GM10266 (cell line): Measurements from ENCODE around the gene ARHGEF10L.

Experiments used
- DNase-seq: peaks from one replicate; pipeline ENCODE4 v3.0.0; 2012; ENCODE audit errors: extremely low spot score
- TF ChIP-seq, protein P1 (sequence below): IDR thresholded peaks from 2 replicates; pipeline ENCODE4 v1.5.1; 2012; ENCODE audit warnings: mild to moderate bottlenecking, low read depth; ENCODE audit not compliant: control insufficient read depth, insufficient read depth; ENCODE audit errors: missing control alignments

The ARHGEF10L gene

DNA sequence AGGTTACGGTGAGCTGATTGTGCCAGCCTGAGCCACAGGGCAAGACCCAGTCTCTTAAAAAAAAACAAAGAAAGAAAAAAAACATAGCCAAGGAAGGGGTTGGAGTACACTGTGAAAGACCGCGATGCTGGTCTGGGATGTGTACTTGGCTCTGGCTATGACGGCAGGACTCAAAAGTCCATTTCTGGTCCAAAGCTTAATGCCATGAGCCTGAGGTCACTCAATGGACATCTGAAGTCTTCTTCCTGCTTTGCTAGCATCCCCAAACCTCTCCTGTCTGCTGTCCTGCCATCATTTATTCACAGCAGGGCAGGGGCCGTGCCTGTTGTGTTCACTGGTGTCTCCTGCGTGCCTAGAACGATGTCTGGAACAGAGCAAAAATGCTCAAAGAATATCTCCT lies 1.5 kb upstream of the ARHGEF10L start:
- TF ChIP-seq, protein P1, sequence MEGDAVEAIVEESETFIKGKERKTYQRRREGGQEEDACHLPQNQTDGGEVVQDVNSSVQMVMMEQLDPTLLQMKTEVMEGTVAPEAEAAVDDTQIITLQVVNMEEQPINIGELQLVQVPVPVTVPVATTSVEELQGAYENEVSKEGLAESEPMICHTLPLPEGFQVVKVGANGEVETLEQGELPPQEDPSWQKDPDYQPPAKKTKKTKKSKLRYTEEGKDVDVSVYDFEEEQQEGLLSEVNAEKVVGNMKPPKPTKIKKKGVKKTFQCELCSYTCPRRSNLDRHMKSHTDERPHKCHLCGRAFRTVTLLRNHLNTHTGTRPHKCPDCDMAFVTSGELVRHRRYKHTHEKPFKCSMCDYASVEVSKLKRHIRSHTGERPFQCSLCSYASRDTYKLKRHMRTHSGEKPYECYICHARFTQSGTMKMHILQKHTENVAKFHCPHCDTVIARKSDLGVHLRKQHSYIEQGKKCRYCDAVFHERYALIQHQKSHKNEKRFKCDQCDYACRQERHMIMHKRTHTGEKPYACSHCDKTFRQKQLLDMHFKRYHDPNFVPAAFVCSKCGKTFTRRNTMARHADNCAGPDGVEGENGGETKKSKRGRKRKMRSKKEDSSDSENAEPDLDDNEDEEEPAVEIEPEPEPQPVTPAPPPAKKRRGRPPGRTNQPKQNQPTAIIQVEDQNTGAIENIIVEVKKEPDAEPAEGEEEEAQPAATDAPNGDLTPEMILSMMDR, result no peak
- DNase-seq, result no peak

DNA sequence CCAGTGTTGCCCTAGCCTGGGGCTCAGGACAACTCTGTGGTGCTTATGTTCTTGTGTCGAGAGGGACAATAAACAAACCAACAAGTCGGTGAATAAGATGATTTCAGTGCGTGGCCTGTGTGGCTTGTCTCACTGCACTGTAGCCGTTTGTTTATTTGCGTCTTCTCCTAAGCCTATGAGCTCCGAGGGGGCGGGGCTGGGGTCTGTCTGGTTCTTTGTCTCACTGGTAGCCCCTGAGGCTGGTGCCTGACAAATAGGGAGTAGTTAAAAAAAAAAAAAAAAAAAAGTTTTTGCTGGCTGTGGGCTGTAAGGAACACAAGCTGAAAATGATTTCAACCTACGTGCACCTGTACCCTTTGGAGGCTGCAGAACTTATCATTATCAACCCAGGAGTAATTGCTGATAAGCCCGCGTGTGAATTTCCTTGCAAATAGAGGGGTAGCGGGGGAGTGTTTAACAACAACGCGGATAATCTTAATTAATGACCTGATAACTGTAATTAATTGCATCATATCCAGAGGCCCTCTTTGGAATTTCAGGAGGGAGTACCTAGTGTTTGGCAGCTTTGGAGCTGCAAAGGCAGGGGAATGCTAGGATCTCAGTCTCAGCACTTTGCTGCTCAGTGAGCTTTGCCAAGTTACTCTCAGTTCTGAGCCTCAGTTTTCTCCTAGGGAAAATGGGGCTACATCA lies 925 bp upstream of the ARHGEF10L start:
- TF ChIP-seq, protein P1, result no peak
- DNase-seq, result no peak

DNA sequence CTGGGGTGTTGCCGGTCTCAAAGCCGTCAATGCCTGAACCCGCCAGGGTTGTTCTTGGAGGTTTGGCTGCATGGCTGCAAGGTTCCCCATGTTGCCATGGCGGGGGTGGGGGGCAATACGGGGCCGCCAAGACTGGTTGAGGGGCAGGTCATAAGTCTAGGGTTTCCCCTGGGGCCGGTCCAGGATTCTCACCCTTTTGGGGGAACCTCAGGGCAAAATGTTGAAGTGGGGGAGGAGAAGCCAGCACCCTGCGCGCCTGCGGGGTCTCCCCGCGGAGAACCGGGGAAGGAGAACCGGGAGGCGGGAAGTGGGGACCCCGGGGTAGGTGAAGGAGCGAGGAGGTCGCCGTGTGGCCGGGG lies 401 bp upstream of the ARHGEF10L start:
- TF ChIP-seq, protein P1, result no peak
- no peak for DNase-seq

DNA sequence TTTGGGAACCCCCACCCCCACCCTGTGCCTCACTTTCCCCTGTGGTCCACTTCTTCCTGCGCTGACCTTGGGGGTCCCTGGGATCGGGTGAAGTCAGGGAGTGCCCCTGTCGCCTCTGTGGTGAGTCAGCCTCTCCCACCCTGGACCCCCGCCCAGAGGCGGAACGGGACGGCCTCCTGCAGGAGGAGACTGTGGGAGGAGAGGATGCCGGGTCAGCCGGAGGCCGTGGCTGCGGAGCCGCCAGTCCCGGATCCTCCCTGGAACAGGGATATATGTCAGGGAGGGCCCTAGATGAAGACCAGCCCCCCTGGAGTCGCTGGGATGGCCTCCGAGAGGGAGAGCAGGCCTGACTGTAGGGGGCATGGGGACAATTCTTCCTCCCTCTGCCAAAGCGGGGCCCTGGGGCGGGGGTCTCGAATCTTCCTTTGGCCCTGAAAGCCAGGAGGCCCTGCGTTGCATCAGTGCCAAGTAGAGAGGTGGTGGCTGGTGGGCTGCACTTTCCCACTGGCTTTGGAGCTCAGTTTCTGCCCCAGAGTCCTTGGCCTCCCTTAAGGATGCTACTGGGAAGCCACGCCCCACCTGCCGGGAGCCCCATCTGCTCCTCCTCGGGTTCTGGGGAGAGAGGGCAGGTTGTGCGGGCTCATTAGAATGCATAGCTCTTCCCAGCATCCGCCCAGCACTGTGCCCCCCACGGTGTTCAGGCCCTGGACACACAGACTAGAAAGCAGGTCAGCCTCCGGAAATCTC lies 930 bp downstream of the ARHGEF10L start:
- TF ChIP-seq, protein P1, result no peak
- no peak for DNase-seq

DNA sequence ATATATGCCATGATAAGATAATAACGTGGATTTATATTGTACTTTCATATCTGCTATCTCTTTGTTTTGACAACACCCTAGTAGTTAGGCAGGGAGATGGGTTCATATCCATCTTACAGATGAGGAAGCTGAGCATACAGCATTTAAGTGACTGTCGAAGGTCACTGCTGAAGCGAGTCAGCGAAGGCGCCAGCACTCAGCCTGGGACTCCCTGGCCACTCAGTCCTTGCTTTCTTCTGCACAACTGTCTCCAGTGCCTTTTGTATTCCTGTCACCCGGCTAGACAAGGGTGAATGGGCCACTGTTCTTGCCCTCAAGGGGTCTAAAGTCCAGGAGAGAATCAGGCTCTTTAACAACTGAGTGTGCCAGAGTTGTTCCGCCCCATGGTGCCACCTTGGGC lies 3.1 kb downstream of the ARHGEF10L start:
- no peak for DNase-seq
- TF ChIP-seq, protein P1, result no peak

DNA sequence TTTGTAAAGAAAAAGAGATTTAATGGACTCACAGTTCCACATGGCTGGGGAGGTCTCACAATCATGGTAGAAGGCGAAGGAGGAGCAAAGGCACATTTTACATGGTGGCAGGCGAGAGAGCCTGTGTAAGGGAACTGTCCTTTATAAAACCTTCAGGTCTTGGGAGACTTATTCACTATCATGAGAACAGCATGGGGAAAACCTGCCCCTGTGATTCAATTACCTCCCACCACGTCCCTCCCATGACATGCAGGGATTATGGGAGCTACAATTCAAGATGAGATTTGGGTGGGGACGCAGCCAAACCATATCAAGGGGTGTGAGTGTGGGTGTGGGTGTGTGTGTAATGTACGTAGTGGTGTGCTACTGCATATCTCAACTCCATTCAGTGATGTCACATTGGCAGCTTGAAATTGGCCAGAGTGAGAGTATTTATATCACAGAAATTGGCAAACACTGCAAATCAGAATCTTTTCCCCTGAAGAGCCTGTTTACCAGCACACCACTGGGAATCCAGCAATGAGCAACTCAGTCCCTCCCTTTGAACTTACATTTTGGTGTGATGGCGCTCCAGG lies 5.4 kb downstream of the ARHGEF10L start:
- no peak for DNase-seq
- TF ChIP-seq, protein P1, result no peak

DNA sequence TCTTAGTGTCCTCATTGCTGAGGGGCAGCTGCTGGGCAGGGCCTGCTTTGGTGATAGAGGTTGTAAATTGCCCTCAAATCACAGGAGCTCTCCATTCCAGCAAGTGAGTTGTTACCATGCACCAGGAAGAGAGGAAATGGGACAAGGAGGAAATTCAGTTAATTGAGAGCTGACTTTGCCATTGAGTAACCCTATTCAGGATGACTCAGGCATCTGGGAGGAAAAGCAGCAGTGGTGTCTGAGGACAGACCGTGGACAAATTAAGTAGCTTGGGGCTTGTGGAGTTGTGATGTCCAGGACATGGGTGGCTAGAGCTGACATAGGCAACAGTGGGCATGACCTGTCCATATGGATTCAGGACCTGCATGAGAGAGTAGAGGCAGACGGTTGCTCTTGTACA lies 5.9 kb downstream of the ARHGEF10L start:
- TF ChIP-seq, protein P1, result no peak
- no peak for DNase-seq
